Adrenal gland (tissue), 5 donors: Measurements from ENCODE around the gene F2RL3.

ENCODE experiments used
- POLR2A ChIP-seq, 2 donors: fragments of 450-650 bp; IDR thresholded peaks; one replicate each; pipeline ENCODE4 v1.6.1; 2017; ENCODE audit warnings: antibody characterized with exemption in 2 of 2, mild to moderate bottlenecking in 2 of 2, moderate library complexity in 1 of 2
- TF ChIP-seq, protein P1 (sequence below), 6 experiments: fragments of 450-650 bp in 4 of 6; fragments of 200-600 bp in 2 of 6; sonication (generic) in 1 of 6; IDR thresholded peaks; 1 replicate in 5 of 6; 2 replicates in 1 of 6; pipeline versions ENCODE4 v1.5.1 to v1.8.0; 2016 to 2021; ENCODE audit warnings: antibody characterized with exemption in 6 of 6, mild to moderate bottlenecking in 2 of 6, moderate library complexity in 1 of 6
- donor health status: DM: no; HTN: no; CAD: no.

DNA sequence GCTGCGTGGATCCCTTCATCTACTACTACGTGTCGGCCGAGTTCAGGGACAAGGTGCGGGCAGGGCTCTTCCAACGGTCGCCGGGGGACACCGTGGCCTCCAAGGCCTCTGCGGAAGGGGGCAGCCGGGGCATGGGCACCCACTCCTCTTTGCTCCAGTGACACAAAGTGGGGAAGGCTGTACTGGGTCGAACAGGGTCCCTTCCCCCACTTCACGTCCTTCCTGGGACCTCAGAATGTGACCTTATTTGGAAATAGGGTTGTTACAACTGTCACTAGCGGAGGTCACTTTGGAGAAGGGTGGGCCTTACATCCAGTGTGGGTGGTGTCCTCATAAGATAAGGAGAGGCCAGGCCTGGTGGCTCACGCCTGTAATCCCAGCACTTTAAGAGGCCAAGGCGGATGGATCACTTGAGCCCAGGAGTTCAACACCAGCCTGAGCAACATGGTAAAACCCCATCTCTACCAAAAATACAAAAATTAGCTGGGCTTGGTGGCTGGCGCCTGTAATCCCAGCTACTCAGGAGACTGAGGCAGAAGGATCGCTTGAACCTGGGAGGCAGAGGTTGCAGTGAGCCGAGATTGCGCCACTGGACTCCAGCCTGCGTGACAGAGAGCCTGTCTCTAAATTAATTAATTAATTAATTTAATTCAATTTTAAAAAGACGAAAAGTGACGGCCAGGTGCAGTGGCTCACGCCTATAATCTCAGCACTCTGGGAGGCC lies 1.8 kb downstream of the F2RL3 start:
- TF ChIP-seq, protein P1, sequence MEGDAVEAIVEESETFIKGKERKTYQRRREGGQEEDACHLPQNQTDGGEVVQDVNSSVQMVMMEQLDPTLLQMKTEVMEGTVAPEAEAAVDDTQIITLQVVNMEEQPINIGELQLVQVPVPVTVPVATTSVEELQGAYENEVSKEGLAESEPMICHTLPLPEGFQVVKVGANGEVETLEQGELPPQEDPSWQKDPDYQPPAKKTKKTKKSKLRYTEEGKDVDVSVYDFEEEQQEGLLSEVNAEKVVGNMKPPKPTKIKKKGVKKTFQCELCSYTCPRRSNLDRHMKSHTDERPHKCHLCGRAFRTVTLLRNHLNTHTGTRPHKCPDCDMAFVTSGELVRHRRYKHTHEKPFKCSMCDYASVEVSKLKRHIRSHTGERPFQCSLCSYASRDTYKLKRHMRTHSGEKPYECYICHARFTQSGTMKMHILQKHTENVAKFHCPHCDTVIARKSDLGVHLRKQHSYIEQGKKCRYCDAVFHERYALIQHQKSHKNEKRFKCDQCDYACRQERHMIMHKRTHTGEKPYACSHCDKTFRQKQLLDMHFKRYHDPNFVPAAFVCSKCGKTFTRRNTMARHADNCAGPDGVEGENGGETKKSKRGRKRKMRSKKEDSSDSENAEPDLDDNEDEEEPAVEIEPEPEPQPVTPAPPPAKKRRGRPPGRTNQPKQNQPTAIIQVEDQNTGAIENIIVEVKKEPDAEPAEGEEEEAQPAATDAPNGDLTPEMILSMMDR (IDR thresholded peaks at IDR 0.05), result no peak
- no peak for TF ChIP-seq POLR2A (IDR thresholded peaks at IDR 0.05)
